Activated CD8-positive, alpha-beta memory T cell treated with anti-CD3 and anti-CD28 coated beads for 1 hour (primary cell): ENCODE data around the gene PRKCA.
A peak's percentile ranks its signal among the peaks of the same experiment; 100 is the strongest.

ENCODE experiments used
- DNase-seq, 2 donors: peaks; one replicate each; pipeline ENCODE4 v3.0.0-alpha.2; 2020; ENCODE audit warnings: low read depth in 1 of 2; ENCODE audit errors: extremely low read depth in 1 of 2

PRKCA gene

GRCh38 chr17:66507982-66508760, 205.8 kb downstream of the PRKCA start:
- no peak for DNase-seq

- DNase-seq, result peak in 1 of 2 donors; percentile 8
Observed at GRCh38 chr17:66508896-66509844, 206.8 kb downstream of the PRKCA start.

GRCh38 chr17:66509926-66510325, 207.5 kb downstream of the PRKCA start:
- DNase-seq, result no peak

- DNase-seq, result no peak
Observed at GRCh38 chr17:66511135-66511534, 208.7 kb downstream of the PRKCA start.

- DNase-seq, result no peak
Observed at GRCh38 chr17:66514227-66514806, 211.9 kb downstream of the PRKCA start.

- DNase-seq, result no peak
Observed at GRCh38 chr17:66515974-66516373, 213.6 kb downstream of the PRKCA start.

- DNase-seq, result no peak
Observed at GRCh38 chr17:66517336-66518009, 215.1 kb downstream of the PRKCA start.

GRCh38 chr17:66518108-66518507, 215.7 kb downstream of the PRKCA start:
- DNase-seq, result no peak

- DNase-seq, result no peak
Observed at GRCh38 chr17:66518677-66519076, 216.3 kb downstream of the PRKCA start.

- no peak for DNase-seq
Observed at GRCh38 chr17:66519154-66519553, 216.7 kb downstream of the PRKCA start.

- DNase-seq, result no peak
Observed at GRCh38 chr17:66520999-66521398, 218.6 kb downstream of the PRKCA start.

- no peak for DNase-seq
Observed at GRCh38 chr17:66522591-66523272, 220.3 kb downstream of the PRKCA start.

- no peak for DNase-seq
Observed at GRCh38 chr17:66523378-66524200, 221.2 kb downstream of the PRKCA start.

GRCh38 chr17:66524877-66525276, 222.5 kb downstream of the PRKCA start:
- DNase-seq, result no peak

- no peak for DNase-seq
Observed at GRCh38 chr17:66525338-66525737, 222.9 kb downstream of the PRKCA start.

- no peak for DNase-seq
Observed at GRCh38 chr17:66526827-66527226, 224.4 kb downstream of the PRKCA start.

GRCh38 chr17:66527335-66527734, 224.9 kb downstream of the PRKCA start:
- DNase-seq, result no peak

- DNase-seq, result no peak
Observed at GRCh38 chr17:66531851-66532295, 229.5 kb downstream of the PRKCA start.

- DNase-seq, result no peak
Observed at GRCh38 chr17:66533572-66533971, 231.2 kb downstream of the PRKCA start.
